Gastrocnemius medialis (tissue), 4 donors: ENCODE data around the gene XRCC3. TPM values are rescaled to one million over a fixed set of nuclear protein-coding genes. Genes with fewer than 3 reads are reported as not detected.

ENCODE experiments used
- ATAC-seq, 2 donors: fragments of 150-250 bp; one replicate each; pipeline ENCODE4 v1.9.1; 2016
- DNase-seq, 2 donors: peaks; one replicate each; pipeline ENCODE4 v3.0.0-alpha.2; 2019
- H3K27ac ChIP-seq, 4 donors: fragments of 200-600 bp; sonication (generic); 1 replicate in 1 of 4; 2 replicates in 3 of 4; pipeline ENCODE4 v1.5.1; 2016 to 2018; ENCODE audit warnings: mild to moderate bottlenecking in 2 of 4, moderate library complexity in 1 of 4
- H3K27me3 ChIP-seq, 3 donors: fragments of 200-600 bp; sonication (generic) in 2 of 3; 1 replicate in 1 of 3; 2 replicates in 2 of 3; pipeline versions ENCODE4 v1.5.1 to v1.6.0; 2016 to 2019; ENCODE audit warnings: mild to moderate bottlenecking in 1 of 3, moderate library complexity in 1 of 3
- H3K36me3 ChIP-seq, 2 donors: fragments of 200-600 bp; sonication (generic) in 1 of 2; one replicate each; pipeline ENCODE4 v1.5.1; 2017 to 2018
- H3K4me1 ChIP-seq, 2 donors: fragments of 200-600 bp; sonication (generic) in 1 of 2; one replicate each; pipeline ENCODE4 v1.5.1; 2016 to 2017; ENCODE audit warnings: mild to moderate bottlenecking in 2 of 2
- H3K4me3 ChIP-seq, 4 donors: fragments of 200-600 bp; sonication (generic) in 3 of 4; 1 replicate in 1 of 4; 2 replicates in 3 of 4; pipeline ENCODE4 v1.5.1; 2016 to 2019; ENCODE audit warnings: mild to moderate bottlenecking in 2 of 4
- H3K9me3 ChIP-seq, 3 donors: fragments of 200-600 bp; sonication (generic) in 2 of 3; 1 replicate in 1 of 3; 2 replicates in 2 of 3; pipeline ENCODE4 v1.5.1; 2016 to 2019
- POLR2A ChIP-seq, 2 donors: fragments of 450-650 bp; IDR thresholded peaks; one replicate each; pipeline ENCODE4 v1.6.1; 2017; ENCODE audit warnings: antibody characterized with exemption in 2 of 2, mild to moderate bottlenecking in 2 of 2, moderate library complexity in 2 of 2
- in situ Hi-C, 4 donors: fragments of 200-750 bp; cut with MboI; loops; one replicate each; pipeline versions ENCODE4 v1.15.0 to v1.8.0; 2017; ENCODE audit warnings: low sequenced_read_pairs in 4 of 4
- intact Hi-C: fragments of 100-400 bp; cut with DNase I; formaldehyde crosslinking; loops from one replicate; pipeline ENCODE4 v1.15.1; 2023; ENCODE audit warnings: low total_unique reads
- total RNA-seq, 4 donors: library from RNA; depleted of rRNA; stranded (reverse); fragments of >200 nt; gene quantifications; one replicate each; pipeline versions ENCODE4 v1.1.0 to v1.2.3, GENCODE V29; 2016
- TF ChIP-seq, protein P1 (sequence below), 5 experiments: fragments of 450-650 bp in 3 of 5; fragments of 200-600 bp in 2 of 5; sonication (generic) in 2 of 5; IDR thresholded peaks in 4 of 5; conservative IDR thresholded peaks in 1 of 5; 1 replicate in 4 of 5; 2 replicates in 1 of 5; pipeline ENCODE4 v1.5.1; 2016 to 2019; ENCODE audit warnings: antibody characterized with exemption in 5 of 5, mild to moderate bottlenecking in 3 of 5, moderate library complexity in 3 of 5

XRCC3 gene
- total RNA-seq, 4 donors from 2014 or later: 1.3 to 26.5 (median 3.0) TPM

DNA sequence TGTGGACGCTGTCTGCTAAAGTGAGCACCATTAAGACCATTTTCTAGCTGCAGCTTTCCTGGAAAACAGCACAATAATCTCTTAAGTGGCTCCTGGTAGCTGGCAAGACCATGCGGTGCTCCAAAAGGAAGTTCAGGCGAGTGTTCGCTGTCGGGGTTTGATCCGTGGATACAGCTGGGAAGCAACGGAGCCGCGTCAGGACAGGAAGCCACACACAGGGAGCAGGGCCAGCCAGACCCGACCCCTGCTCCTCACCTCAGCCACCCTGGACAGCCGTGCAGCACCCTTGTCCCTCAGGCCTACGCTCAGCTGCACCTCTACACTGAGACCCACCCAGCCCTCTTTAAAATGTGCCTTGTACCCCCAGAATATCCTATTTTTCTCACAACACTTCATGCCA is 19.8 kb upstream of the XRCC3 start:
- Histone ChIP-seq H3K27me3 (no peaks in the 10 kb centered on the region), H3K36me3 (peaks cover 0 to 41% of the 10 kb centered on the region in 2 donors), H3K4me3 (no peak overlapping the region), H3K9me3 (no peaks in the 10 kb centered on the region), H3K27ac (peak overlapping the region in 2 of 4 donors; percentile 31 to 77), H3K4me1 (peaks cover 0 to 31% of the 10 kb centered on the region in 2 donors)
- no peak for ATAC-seq
- TF ChIP-seq, protein P1, sequence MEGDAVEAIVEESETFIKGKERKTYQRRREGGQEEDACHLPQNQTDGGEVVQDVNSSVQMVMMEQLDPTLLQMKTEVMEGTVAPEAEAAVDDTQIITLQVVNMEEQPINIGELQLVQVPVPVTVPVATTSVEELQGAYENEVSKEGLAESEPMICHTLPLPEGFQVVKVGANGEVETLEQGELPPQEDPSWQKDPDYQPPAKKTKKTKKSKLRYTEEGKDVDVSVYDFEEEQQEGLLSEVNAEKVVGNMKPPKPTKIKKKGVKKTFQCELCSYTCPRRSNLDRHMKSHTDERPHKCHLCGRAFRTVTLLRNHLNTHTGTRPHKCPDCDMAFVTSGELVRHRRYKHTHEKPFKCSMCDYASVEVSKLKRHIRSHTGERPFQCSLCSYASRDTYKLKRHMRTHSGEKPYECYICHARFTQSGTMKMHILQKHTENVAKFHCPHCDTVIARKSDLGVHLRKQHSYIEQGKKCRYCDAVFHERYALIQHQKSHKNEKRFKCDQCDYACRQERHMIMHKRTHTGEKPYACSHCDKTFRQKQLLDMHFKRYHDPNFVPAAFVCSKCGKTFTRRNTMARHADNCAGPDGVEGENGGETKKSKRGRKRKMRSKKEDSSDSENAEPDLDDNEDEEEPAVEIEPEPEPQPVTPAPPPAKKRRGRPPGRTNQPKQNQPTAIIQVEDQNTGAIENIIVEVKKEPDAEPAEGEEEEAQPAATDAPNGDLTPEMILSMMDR (IDR thresholded peaks at IDR 0.05 in 4 of 5, conservative IDR thresholded peaks at IDR 0.05 in 1 of 5): no peak
- no peak for TF ChIP-seq POLR2A (IDR thresholded peaks at IDR 0.05)
- DNase-seq: no peak
- intact Hi-C loops (no loop called here), in situ Hi-C loops (no loop called here)

GRCh38 chr14:103734081-103734888 is 19.0 kb upstream of the XRCC3 start:
- H3K27me3 ChIP-seq: no peaks in the 10 kb centered on the region
- no peak overlapping the region for H3K27ac ChIP-seq
- no peak for ATAC-seq
- TF ChIP-seq POLR2A (IDR thresholded peaks at IDR 0.05): no peak
- TF ChIP-seq, protein P1 (IDR thresholded peaks at IDR 0.05 in 4 of 5, conservative IDR thresholded peaks at IDR 0.05 in 1 of 5): no peak
- no peaks in the 10 kb centered on the region for H3K9me3 ChIP-seq
- H3K36me3 ChIP-seq: peaks cover 0 to 42% of the 10 kb centered on the region in 2 donors
- no peak overlapping the region for H3K4me3 ChIP-seq
- intact Hi-C loops: no loop called here
- DNase-seq: no peak
- peaks cover 0 to 35% of the 10 kb centered on the region in 2 donors for H3K4me1 ChIP-seq
- in situ Hi-C loops: no loop called here

- no peak overlapping the region for H3K4me3 ChIP-seq
- H3K36me3 ChIP-seq: peaks cover 0 to 43% of the 10 kb centered on the region in 2 donors
- H3K9me3 ChIP-seq: no peaks in the 10 kb centered on the region
- in situ Hi-C loops: no loop called here
- intact Hi-C loops: no loop called here
- TF ChIP-seq POLR2A (IDR thresholded peaks at IDR 0.05): no peak
- TF ChIP-seq, protein P1 (IDR thresholded peaks at IDR 0.05 in 4 of 5, conservative IDR thresholded peaks at IDR 0.05 in 1 of 5): no peak
- no peaks in the 10 kb centered on the region for H3K27me3 ChIP-seq
- no peak for DNase-seq
- no peak overlapping the region for H3K27ac ChIP-seq
- no peak for ATAC-seq
- peaks cover 5 to 39% of the 10 kb centered on the region in 2 donors for H3K4me1 ChIP-seq
Measured at GRCh38 chr14:103733651-103734050, 18.4 kb upstream of the XRCC3 start.

GRCh38 chr14:103732868-103733620 is 17.8 kb upstream of the XRCC3 start:
- Histone ChIP-seq H3K4me1 (peaks cover 5 to 44% of the 10 kb centered on the region in 2 donors), H3K4me3 (no peak overlapping the region), H3K27ac (peak overlapping the region in 1 of 4 donors; percentile 58), H3K27me3 (no peaks in the 10 kb centered on the region), H3K9me3 (no peaks in the 10 kb centered on the region), H3K36me3 (peaks cover 0 to 40% of the 10 kb centered on the region in 2 donors)
- in situ Hi-C loops: no loop called here
- DNase-seq (no peak), ATAC-seq (no peak)
- TF ChIP-seq, protein P1 (IDR thresholded peaks at IDR 0.05 in 4 of 5, conservative IDR thresholded peaks at IDR 0.05 in 1 of 5): no peak
- no peak for TF ChIP-seq POLR2A (IDR thresholded peaks at IDR 0.05)
- intact Hi-C loops: no loop called here
